ENCODE measurements around the gene RNF19B.

- no peak for TF ChIP-seq POLR2A (IDR thresholded peaks at IDR 0.05)
- TF ChIP-seq CTCF (IDR thresholded peaks at IDR 0.05) = no peak
Measured at GRCh38 chr1:32960342-32960741, 4.3 kb downstream of the RNF19B start.

Measured in vagina (tissue), 2 donors.